HG02981 (cell line): ENCODE measurements around the gene PCSK4.
"Not testable (repeated sequence)": the region's sequence is repeated elsewhere in the genome, so short reads cannot be mapped to it uniquely, and the experiment has no call there.

Experiments used
- ATAC-seq: cut with Tn5 transposase; IDR thresholded peaks from one replicate; pipeline ENCODE4 v1.9.1; 2021; ENCODE audit warnings: mild to moderate bottlenecking, moderate library complexity; ENCODE audit not compliant: unreplicated experiment

PCSK4 gene

DNA sequence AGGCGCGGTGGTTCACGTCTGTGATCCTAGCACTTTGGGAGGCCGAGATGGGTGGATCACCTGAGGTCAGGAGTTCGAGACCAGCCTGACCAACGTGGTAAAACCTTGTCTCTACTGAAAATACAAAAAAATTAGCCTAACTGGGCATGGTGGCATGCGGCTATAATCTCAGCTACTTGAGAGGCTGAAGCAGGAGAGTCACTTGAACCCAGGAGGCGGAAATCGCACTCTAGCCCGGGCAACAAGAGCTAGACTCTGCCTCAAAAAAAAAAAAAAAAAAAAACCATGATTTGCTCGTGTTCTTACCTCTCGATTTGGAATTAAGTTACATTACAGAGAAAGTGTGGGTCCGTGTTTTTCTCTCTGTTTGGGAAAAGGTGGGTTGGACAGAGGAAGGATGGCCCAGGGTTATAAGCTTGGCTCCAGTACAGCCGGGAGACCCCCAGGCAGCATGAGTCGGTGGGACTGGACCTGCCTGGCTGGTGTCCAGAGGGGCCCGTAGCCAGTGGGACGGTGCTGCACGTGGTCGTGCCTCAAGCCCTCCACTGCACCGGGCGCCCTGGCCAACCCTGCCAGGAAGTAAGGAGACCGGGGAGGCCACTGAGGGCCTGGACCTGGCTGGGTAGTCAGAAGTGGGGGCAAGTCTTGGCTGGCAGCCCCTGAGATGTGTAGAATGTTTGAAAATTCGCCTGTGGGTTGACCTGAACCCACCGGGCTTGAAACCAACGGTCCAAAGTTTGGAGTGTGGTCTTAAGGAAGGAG, 48.3 kb downstream of the PCSK4 start:
- ATAC-seq, result no peak

DNA sequence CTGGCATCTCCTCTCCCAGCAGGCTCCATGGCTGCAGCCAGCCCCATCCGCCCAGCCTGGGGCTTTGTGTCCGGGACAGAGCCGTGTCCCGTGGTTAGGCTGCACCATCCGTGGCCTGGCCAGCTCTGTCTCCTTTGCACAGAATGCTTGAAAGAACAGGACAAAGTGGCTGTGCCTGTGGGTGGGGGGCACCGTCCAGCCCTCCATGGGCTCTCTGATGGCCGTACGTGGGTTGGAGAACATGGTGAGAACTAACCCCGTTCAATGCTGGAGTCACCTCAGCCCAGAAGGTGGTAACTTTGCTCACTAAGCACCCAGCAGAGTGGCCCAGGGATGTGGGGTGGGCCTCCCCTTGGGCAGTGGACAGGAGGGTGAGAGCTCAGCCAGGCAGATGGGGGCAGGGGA, 49.1 kb downstream of the PCSK4 start:
- no peak for ATAC-seq

DNA sequence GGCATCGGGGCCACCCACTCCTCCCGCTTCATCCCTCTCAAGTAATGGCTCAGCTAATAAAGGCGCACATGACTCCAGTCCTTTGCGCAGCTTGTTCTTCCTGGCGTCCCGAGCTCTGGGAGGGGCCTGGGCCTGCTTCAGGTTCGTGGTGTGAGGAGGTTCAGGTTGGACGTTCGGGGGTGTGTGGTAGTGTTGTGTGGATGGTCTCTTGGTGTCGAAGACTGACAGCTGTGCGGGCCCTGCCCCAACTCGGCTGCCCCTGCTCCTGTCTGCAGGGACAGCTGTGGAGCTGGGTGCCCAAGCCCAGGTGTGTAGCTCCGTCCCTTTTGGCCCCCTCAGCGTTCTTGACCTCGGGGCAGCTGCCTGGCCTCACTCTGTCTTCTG, 49.7 kb downstream of the PCSK4 start:
- no peak for ATAC-seq

DNA sequence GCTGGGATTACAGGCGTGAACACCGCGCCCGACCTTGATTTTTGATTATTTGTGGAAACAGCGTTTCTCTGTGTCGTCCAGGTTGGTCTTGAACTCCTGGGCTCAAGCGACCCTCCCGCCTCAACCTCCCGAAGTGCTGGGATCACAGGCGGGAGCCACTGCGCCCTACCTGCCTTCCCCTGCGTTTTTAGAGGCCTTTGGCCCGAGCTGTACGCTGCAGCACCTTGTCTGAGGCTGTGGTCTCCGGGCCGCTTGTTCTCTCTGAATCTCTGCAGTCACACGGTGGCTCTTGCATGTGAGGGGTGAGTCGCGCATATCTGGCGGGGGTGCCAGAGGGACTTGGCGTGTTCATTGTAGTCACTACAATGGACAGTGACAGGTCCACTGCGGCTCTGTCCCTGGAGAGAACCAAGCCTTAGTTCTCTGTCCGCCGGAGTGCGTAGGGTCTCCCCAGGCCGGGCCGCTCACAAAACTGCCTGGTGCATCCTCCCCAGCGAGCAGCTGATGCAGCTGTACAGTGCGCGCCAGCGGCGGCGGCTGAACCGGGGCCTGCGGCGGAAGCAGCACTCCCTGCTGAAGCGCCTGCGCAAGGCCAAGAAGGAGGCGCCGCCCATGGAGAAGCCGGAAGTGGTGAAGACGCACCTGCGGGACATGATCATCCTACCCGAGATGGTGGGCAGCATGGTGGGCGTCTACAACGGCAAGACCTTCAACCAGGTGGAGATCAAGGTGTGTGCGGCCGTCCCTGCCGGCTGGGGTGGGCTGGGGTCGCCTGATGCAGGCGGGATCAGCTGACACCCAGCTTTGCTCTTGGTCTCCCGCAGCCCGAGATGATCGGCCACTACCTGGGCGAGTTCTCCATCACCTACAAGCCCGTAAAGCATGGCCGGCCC, 50.4 kb downstream of the PCSK4 start:
- not testable (repeated sequence) for ATAC-seq

DNA sequence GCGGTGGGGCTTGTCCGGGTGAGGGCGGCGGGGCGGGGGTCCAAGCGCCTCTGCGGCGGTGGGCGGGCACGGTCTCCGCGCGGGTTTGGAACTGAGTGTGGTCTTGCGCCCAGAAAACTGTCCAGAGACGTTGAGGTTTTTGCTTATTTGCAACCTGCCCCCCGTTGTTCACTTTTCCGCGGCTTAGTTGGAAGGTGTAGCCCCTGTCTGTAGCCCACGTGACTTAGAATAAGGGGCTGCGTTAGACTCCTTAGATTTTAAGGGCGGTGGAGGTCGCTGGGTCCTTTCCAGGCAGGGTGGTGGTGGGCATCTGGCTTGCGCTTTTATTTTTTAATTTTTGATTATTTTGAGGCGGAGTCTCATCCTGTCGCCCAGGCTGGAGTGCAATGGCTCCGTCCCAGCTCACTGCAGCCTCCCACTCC, 51.2 kb downstream of the PCSK4 start:
- no peak for ATAC-seq

DNA sequence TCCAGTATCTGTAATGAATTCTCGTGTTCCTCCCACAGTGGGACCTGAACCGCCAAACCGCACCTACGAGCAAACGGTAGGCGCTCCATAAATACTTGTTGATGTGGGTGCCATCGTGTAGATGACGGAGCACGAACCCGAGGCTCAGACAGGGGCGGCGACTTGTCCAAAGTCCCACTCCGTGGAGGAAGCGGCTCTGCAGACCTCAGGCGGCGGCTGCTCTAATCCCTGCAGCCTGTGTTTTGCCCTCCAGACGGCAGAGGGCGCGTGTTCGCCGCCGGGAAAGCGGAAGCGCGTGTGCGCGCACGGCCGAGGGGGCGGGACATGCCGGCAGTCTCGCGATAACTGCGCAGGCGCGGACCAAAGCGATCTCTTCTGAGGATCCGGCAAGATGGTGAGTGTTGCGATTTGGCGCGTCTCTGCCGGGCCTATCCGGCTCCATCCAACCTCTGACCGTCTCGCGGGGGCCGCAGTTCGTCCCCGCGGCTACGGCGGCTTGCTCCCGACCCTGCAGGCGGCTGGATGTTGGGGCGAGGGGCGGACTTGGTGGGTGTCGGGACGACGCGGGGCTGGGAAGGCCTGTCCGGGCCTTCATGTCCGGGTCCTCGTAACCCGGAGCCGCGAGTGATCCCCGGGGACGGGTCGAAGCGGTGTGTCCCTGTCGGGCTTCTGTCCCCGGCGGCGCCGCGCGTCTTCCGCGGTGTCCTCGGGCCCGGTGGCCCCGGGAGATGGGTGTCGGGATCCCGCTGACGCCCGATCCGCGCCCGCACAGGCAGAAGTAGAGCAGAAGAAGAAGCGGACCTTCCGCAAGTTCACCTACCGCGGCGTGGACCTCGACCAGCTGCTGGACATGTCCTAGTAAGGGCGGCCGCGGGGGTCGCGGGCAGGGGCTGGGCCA, 51.9 kb downstream of the PCSK4 start, which contains the start of gene RPS15:
Gene RPS15 (plus strand): TSS at position 362 of the 898 bp plus-strand sequence. CDS start 30 bp downstream, at position 392.
- peak; percentile 70 for ATAC-seq

DNA sequence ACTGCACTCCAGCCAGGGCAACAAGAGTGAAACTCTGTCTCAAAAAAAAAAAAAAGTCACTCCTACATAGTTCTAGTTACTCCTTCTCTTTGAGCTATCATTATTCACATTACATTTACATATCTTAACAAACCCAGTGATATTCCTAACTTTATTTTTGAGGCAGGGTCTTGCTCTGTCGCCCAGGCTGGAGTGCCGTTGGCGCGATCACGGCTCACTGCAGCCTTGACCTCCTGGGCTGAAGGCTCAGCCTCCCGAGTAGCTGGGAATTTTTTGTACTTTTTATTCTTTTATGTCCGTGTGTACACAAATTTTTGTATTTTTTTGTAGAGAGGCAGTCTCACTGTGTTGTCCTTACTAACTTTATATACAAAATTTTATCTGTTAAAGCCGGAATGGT, 52.5 kb downstream of the PCSK4 start:
- no peak for ATAC-seq

DNA sequence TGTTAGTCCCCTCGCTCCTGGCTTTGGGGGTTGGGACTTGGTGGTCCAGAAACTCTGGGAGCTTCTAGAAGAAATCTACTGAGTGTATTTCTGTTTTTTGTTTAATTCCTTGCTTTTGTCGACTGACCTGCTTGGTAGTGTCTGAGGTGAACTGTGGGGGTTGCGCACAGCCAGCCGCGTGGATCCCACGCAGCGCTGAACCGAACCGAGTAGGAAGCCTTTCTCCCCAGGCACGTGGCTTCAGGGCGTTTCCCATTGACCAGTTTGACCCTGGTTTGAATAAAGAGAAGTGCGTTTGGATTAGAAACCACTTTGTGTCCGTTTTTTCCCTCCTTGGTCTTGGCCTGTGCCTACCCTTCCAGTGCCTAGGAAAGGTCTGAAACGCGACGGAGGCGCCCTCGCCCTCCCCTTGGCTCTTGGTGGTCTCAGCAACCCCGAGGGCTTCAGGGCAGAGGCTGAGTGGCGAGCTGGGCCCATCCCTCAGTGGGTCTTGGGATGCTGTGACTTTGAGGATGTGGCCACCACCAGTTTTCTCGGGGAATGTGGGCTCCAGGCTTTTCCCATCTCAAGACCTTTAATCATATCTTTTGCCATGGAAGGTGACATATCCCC, 54.7 kb downstream of the PCSK4 start:
- ATAC-seq, result no peak

DNA sequence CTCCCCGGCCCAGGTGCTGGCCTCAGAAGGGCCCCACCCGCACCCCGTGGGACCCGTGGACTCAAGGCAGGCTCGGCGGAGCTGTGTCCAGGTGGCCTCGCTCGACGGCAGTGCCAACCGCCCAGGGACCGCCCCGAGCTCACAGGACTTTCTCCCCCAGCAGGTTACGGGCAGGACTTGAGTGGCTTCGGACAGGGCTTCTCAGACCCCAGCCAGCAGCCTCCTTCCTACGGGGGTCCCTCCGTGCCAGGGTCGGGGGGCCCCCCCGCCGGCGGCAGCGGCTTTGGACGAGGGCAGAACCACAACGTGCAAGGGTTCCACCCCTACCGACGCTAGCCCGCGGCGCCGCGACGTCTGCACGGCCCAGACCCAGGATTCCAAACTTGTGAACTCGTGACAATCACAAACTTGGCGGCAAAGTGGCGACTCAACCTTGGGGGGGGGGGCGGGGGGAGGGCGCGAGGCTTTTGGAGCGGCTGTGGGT, 55.5 kb downstream of the PCSK4 start:
- ATAC-seq, result no peak

DNA sequence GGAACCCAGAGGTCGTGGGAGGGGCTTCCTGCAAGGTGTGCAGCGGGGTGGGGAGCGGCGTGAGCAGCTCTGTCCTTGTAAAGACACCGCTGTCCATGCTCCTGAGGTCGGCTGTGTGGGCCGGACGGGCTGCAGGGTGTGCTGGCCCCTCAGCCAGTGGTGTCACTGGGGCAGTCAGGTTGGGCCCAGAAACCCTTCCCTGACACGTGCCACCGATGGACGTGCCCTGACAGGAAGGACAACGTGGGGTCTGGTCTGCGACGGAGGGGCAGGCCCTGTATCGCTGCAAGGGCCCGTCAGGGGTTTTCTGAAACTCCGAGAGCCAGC, 56.1 kb downstream of the PCSK4 start:
- no peak for ATAC-seq

DNA sequence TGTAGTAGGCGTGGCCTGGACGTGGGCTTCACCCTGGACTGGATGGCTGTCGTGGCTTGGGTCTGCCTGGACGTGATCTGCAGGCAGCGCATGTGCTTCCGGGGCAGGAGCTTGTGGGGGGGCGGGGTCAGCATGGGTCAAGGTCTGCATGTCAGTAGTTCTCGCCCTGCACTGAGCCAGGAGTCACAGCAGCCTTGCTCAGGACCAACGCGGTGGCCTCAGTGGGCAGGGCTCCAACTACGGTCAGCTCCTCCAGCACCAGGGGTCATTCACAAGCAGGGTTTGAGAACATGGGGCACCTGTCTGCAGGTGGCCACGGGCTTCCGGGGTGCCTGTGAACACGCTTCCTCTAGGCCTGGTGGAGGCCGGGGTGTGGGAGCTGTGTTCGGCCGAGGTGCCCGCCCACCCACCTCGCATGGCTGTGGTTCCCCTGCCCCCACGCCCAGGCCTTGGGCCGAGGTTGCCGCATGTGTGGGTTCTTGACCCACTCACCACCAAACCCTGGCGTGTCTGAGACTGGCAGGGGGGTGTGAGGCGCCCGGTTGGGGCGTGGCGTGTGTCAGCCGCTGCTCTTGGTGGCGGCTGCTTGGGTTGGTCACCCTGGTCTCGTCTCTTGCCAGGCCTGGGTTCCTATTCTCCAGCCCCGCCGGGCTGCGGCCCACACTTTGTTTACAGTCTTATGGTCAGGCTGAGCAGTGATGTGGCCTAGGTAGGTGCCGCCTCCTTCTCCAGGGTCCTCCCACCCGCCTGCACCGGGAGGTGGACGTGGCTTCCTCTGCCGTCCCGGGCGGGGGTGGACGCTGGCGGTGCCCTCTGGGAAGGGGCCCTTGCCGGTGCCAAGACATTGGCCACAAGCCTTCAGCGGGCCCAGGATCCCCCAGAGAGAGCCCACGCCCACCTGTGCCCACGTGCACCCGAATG, 56.8 kb downstream of the PCSK4 start:
- no peak for ATAC-seq

DNA sequence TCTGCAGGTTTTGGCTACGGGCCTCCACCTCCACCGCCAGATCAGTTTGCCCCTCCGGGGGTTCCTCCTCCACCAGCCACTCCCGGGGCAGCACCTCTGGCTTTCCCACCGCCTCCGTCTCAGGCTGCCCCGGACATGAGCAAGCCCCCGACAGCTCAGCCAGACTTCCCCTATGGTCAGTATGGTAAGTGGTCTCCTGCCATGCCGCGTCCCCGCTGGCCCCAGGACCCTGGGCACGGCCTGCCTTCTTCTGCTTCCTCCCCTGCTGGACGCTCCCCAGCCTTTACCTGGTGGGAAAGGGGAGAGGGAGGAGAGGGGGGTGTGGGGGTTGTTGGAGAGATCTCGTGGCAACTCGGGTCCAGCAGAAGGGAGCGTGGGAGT, 57.7 kb downstream of the PCSK4 start:
- no peak for ATAC-seq

DNA sequence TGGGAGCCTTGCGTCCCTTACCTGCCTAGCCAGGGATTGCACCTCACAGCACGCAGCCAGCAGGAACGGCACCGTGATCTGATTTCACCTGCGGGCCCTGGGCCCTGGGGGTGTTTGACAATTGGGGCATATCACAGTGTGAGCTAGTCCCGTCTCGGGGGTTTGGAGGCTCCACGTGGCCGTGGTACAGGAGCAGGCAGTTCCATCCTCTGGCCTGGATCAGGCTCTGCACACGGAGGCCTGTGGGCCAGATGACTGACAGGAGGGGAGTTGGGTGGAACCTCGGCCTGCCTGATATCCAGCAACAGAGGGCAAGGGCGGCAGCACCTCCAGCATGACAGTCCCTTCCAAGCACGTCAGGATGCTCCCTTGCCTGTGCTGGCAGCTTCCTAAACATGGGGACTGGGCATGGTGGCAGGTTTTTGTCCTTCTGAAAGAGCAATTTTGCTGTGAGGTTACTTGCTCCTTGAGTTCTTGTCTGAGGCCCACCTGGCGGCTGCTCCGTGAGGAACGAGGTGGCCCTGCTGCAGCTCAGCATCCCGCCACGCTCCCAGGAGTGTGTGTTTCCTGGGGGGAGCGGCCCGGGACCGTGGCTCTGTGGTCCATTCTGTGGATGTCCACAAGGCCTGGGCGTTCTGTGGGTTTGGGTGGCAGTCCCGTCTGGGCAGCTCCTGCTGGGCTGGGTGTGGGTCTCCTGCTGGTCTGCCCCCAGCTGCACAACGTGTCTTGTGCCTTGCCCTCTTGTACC, 58.2 kb downstream of the PCSK4 start:
- ATAC-seq, result no peak
